ENCODE data around the gene PNLIP. TPM values are rescaled to one million over a fixed set of nuclear protein-coding genes. Genes with fewer than 3 reads are reported as not detected.

PNLIP gene
- polyA plus RNA-seq, 2 of the 4 experiments (the other 2 are of a cell fraction) = not detected

- no peak for TF ChIP-seq HEYL (CRISPR knock-in tag; IDR thresholded peaks at IDR 0.05)
These were observed 2.6 kb downstream of the PNLIP start (continued) for GRCh38 chr10:116548301-116548700.

DNA sequence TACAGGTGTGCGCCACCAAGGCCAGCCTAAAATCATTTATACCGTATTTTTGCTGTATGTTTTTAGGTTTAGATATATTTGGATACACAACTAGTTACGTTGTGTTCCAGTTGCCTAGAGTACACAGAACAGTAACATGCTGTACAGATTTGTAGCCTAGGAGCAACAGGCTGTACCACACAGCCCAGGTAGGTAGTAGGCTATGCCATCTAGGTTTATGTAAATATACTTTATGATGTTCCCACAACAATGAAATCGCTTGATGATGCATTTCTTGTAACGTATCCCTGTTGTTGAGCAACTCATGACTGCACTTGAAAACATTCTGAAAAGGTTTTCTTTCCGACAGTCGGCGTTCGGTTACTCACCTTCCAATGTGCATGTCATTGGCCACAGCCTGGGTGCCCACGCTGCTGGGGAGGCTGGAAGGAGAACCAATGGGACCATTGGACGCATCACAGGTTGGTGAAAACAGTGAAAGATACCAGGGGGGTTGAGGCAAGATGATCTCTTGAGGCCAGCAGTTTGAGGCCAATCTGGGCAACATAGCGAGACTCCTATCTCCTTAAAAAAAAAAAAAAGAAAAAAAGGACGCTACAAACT, 7.7 kb downstream of the PNLIP start:
- TF ChIP-seq HES2 (IDR thresholded peaks at IDR 0.05) = no peak
- TF ChIP-seq CBX8 (IDR thresholded peaks at IDR 0.05) = no peak
- no peak for TF ChIP-seq TP53 (CRISPR knock-in tag; IDR thresholded peaks at IDR 0.05)
- TF ChIP-seq RCOR1 (IDR thresholded peaks at IDR 0.05; ENCODE audit: low read depth, low read length) = no peak
- no peak for TF ChIP-seq CHD4 (IDR thresholded peaks at IDR 0.05; ENCODE audit: borderline replicate concordance)
- peak in 1 of 2 experiments; percentile 13; a peak in 1 of 6 replicates for ATAC-seq
- H3K27ac ChIP-seq = no peak overlapping the region
- H3K4me3 ChIP-seq = no peak overlapping the region
- H3K9me3 ChIP-seq = no peaks in the 10 kb centered on the region
- DNase-seq (ENCODE audit: low read depth in 1 of 2, low spot score in 1 of 2) = no peak
- no peaks in the 10 kb centered on the region for H3K4me1 ChIP-seq
- H3K4me2 ChIP-seq = no peak overlapping the region
- CTCF ChIA-PET = no interaction called here
- 27% methylated on average over 13 of the region's 13 CpGs for WGBS (ENCODE audit: missing lambda C conversion rate)
- POLR2A ChIA-PET = no interaction called here
- no peak for FAIRE-seq

DNA sequence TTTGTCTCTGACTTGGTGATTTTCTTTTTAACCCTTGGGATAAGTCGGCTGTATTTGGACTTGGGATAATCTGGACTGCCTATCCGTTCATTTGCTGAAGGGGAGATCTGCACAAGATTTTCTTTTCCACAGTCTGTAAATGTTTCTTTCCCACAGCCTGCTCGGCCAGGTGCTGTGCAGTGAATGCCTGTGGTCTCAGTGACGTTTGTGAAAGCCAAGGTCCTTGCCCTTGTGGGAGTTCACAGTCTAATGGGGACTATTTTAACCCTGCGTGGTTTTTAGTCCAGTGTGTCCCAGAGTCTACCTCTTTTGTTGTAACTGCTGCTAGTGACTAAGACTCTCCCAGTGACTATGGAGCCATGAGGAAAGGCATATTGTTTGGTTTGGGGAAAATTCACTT, 8.9 kb downstream of the PNLIP start:
- POLR2A ChIA-PET = no interaction called here
- no peak overlapping the region for H3K4me2 ChIP-seq
- H3K27ac ChIP-seq = no peak overlapping the region
- no peak for DNase-seq (ENCODE audit: low read depth in 1 of 2, low spot score in 1 of 2)
- H3K4me3 ChIP-seq = no peak overlapping the region
- CTCF ChIA-PET = no interaction called here
- no peaks in the 10 kb centered on the region for H3K9me3 ChIP-seq
- WGBS (ENCODE audit: missing lambda C conversion rate) = 18% methylated on average over 5 of the region's 5 CpGs
- ATAC-seq = no peak
- H3K4me1 ChIP-seq = no peaks in the 10 kb centered on the region
- no peak for FAIRE-seq
- TF ChIP-seq E2F6 (IDR thresholded peaks at IDR 0.05; ENCODE audit: borderline replicate concordance, low read depth) (no peak), ESRRA (IDR thresholded peaks at IDR 0.05; ENCODE audit: borderline replicate concordance, low read length) (no peak), CHD2 (IDR thresholded peaks at IDR 0.05; ENCODE audit: low read length, partially characterized antibody) (no peak), MAZ (IDR thresholded peaks at IDR 0.05; ENCODE audit: borderline replicate concordance, low read depth, low read length) (no peak), GATA3 (IDR thresholded peaks at IDR 0.05; ENCODE audit: borderline replicate concordance) (no peak), ZSCAN20 (CRISPR knock-in tag; IDR thresholded peaks at IDR 0.05) (no peak), HOXB13 (CRISPR knock-in tag; IDR thresholded peaks at IDR 0.05; ENCODE audit: low read depth) (no peak), EHF (CRISPR knock-in tag; IDR thresholded peaks at IDR 0.05) (no peak), HES2 (IDR thresholded peaks at IDR 0.05) (no peak)
- TF ChIP-seq, protein P1, sequence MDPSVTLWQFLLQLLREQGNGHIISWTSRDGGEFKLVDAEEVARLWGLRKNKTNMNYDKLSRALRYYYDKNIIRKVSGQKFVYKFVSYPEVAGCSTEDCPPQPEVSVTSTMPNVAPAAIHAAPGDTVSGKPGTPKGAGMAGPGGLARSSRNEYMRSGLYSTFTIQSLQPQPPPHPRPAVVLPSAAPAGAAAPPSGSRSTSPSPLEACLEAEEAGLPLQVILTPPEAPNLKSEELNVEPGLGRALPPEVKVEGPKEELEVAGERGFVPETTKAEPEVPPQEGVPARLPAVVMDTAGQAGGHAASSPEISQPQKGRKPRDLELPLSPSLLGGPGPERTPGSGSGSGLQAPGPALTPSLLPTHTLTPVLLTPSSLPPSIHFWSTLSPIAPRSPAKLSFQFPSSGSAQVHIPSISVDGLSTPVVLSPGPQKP (IDR thresholded peaks at IDR 0.05; ENCODE audit: low read depth, low read length) = no peak
- TF ChIP-seq, protein P2, sequence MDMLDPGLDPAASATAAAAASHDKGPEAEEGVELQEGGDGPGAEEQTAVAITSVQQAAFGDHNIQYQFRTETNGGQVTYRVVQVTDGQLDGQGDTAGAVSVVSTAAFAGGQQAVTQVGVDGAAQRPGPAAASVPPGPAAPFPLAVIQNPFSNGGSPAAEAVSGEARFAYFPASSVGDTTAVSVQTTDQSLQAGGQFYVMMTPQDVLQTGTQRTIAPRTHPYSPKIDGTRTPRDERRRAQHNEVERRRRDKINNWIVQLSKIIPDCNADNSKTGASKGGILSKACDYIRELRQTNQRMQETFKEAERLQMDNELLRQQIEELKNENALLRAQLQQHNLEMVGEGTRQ (IDR thresholded peaks at IDR 0.05) = no peak

DNA sequence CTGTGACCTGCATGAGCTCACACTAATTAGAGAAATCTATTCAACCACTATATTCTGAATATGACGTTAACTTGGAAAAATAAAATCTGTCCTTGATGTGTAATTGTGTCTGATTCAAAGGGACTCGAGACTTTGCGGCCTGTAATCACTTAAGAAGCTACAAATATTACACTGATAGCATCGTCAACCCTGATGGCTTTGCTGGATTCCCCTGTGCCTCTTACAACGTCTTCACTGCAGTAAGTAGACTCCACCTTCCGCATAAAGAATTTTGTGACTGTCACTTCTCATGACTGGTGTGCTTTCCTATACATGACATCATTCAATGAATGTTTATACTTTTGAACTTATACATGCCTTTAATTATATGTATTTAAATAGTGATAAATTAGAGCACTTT, 10.1 kb downstream of the PNLIP start:
- Histone ChIP-seq H3K9me3 (no peaks in the 10 kb centered on the region), H3K4me2 (no peak overlapping the region), H3K4me1 (no peaks in the 10 kb centered on the region), H3K27ac (no peak overlapping the region), H3K4me3 (no peak overlapping the region)
- no peak for DNase-seq (ENCODE audit: low read depth in 1 of 2, low spot score in 1 of 2)
- CTCF ChIA-PET = no interaction called here
- POLR2A ChIA-PET = no interaction called here
- no peak for FAIRE-seq
- no peak for ATAC-seq
- TF ChIP-seq, protein P3, sequence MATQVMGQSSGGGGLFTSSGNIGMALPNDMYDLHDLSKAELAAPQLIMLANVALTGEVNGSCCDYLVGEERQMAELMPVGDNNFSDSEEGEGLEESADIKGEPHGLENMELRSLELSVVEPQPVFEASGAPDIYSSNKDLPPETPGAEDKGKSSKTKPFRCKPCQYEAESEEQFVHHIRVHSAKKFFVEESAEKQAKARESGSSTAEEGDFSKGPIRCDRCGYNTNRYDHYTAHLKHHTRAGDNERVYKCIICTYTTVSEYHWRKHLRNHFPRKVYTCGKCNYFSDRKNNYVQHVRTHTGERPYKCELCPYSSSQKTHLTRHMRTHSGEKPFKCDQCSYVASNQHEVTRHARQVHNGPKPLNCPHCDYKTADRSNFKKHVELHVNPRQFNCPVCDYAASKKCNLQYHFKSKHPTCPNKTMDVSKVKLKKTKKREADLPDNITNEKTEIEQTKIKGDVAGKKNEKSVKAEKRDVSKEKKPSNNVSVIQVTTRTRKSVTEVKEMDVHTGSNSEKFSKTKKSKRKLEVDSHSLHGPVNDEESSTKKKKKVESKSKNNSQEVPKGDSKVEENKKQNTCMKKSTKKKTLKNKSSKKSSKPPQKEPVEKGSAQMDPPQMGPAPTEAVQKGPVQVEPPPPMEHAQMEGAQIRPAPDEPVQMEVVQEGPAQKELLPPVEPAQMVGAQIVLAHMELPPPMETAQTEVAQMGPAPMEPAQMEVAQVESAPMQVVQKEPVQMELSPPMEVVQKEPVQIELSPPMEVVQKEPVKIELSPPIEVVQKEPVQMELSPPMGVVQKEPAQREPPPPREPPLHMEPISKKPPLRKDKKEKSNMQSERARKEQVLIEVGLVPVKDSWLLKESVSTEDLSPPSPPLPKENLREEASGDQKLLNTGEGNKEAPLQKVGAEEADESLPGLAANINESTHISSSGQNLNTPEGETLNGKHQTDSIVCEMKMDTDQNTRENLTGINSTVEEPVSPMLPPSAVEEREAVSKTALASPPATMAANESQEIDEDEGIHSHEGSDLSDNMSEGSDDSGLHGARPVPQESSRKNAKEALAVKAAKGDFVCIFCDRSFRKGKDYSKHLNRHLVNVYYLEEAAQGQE (IDR thresholded peaks at IDR 0.05) = no peak
- 20% methylated on average over 6 of the region's 6 CpGs for WGBS (ENCODE audit: missing lambda C conversion rate)

Measured in A549 (cell line).